Measurements from ENCODE around the gene CDKAL1. TPM values are rescaled to one million over a fixed set of nuclear protein-coding genes. Genes with fewer than 3 reads are reported as not detected.

CDKAL1 gene
- total RNA-seq, 4 donors from 2014 or later, result 15.2 to 17.9 (median 17.1) TPM

- no peak for TF ChIP-seq CTCF (IDR thresholded peaks at IDR 0.05; ENCODE audit: low read depth)
Observed at GRCh38 chr6:20661721-20662120, 127.5 kb downstream of the CDKAL1 start.

DNA sequence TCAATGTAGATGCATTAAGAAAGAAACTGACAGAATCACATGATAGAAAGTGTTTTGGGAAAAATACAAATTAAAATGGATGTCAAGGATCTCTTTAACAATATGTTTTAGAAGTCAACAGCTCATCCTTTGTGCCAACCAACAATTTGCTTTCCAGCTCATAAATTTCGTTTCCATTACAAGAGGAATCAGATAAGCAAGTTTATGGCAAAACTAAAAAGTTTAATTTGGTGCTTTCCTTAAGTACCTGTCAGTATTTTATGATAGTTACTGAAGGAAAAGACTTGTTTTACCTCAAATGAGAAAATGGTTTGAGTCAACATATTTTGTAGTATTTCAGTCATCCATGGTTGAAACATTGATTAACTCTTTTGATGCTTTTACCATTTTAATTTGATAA is 130.0 kb downstream of the CDKAL1 start:
- no peak for TF ChIP-seq CTCF (IDR thresholded peaks at IDR 0.05; ENCODE audit: low read depth)

DNA sequence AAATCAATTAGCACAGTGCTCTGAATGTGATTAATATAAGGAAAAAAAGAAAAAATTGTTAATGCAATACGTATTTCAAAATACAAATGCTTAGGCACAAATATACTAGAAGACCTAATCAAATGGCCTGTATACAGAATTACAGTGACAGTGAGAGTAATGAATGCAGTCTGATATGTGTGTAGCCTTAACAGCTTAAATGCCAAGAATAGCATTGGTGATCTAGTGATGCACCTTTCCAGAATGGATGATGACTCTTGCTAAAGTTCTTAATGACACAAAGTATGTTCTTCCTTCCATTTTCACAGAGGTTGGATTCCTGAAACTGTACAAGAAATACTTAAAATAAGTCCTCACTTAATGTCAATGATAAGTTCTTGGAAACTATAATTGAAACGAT is 131.0 kb downstream of the CDKAL1 start:
- TF ChIP-seq CTCF (IDR thresholded peaks at IDR 0.05; ENCODE audit: low read depth), result no peak

DNA sequence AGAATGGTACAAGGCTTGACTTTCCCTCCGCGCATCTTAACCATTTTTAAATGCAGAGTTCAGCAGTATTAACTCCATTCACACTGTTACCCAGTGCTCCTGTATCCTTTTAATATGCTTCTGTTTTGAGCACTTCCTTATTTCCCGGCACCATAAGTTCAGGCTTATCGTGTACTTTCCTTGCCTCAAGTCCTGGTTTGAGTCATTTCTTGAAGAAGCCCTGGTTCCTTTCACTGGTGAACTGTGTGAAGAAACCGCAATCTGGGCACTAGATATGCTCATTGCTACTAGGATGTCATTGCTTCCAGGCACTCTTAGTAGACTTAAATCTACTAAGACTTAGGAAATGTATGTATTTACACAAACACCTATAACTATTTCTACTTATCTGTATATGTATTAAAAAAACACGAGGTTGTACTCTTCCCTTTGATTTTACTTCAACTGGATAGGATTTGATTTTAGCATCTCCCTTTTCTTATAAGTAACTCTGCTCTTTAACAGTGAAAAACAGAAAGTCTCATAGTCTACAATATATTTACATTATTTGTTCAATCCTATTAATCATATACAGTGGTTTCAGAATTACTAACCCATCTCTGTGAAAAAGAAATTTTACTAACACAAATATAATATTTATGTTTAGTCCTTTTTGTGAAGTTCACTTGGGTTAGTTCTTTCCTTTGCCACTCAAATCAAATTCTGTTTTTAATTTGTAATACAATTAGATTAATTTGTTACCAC is 135.5 kb downstream of the CDKAL1 start:
- no peak for TF ChIP-seq CTCF (IDR thresholded peaks at IDR 0.05; ENCODE audit: low read depth)

- TF ChIP-seq CTCF (IDR thresholded peaks at IDR 0.05; ENCODE audit: low read depth), result no peak
Observed at GRCh38 chr6:20670750-20671149, 136.5 kb downstream of the CDKAL1 start.

DNA sequence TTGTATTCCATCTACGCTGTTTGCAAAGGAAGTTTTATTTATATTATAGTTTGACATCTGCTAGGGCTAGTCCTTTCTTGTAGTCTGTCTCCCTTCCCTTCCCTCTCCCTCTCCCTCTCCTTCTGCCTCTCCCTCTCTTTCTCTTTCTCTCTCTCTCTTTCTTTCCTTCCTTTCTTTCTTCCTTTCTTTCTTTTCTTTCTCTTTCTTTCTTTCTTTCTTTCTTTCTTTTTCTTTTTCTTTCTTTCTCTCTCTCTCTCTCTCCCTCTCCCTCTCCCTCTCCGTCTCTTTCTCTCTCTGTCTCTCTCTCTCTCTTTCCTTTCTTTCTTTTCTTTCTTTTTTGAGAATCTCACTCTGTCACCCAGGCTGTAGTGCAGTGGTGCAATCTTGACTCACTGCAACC is 137.8 kb downstream of the CDKAL1 start:
- TF ChIP-seq CTCF (IDR thresholded peaks at IDR 0.05; ENCODE audit: low read depth), result no peak

DNA sequence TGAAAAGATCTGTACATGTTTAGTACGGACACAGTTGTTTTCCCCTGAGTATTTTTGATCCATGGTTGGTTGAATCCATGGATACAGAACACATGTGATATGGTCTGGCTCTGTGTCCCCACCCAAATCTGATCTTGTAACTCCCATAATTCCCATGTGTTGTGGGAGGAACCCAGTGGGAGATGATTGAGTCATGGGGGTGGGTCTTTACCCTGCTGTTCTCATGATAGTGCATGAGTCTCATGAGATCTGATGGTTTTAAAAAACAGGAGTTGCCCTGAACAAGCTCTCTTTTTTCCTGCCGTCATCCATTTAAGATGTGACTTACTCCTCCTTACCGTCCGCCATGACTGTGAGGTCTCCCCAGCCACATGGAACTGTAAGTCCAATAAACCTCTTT is 139.2 kb downstream of the CDKAL1 start:
- TF ChIP-seq CTCF (IDR thresholded peaks at IDR 0.05; ENCODE audit: low read depth), result no peak
